A549 treated with CpdA at 1 μM for 4 hours (cell line): Measurements from ENCODE around the gene HTR6. TPM values are rescaled to one million over a fixed set of nuclear protein-coding genes. Genes with fewer than 3 reads are reported as not detected.

Experiments
- total RNA-seq: library from RNA; stranded (reverse); fragments of 200-300 nt; extraction: Qiagen RNA extraction; gene quantifications from 5 replicates; pipeline ENCODE4 v1.2.3, GENCODE V29; 2022; ENCODE audit warnings: low read depth

HTR6 gene
- 0.10 to 0.15 TPM (median 0.14 TPM) in 3 of 5 replicates, not detected in the others for total RNA-seq

DNA sequence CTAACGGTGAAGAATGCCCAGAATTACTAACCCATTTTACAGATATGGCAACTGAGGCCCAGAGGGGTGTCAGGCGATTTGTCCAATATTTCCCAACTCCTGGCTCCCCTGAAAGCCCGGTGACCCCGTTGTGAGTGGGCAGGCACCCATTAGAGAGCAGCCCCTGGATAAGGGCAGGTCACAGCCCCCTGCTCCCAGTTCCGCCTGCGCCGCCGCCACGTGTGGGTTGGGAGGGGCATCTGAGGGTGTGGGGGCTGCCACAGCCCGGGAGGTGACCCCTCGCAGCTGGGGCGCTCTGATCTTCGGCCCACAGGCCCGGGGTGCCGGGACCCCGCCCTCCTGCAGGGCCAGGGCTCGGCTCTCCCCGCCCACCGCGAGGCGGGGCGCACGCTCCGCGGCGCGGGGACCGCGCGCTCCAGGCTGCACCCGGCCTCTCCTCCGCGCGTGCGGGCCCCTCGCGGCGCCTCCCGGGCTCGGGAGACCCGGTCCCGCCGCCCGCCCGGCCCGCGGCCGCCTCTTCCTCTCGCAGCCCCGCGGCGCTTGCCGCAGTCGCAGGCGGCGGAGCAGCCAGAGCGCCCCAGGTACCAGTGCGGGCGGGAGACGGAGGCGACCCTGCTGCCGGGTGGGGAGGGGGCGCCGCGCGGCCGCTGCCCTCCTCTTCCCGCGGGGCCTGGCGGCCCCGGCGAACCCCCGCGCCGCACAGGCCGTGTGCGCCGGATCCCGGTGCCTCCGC lies at the start of gene HTR6:
Gene HTR6 (plus strand): TSS at position 423 of the 733 bp plus-strand sequence. CDS start 879 bp downstream, outside the sequence.

DNA sequence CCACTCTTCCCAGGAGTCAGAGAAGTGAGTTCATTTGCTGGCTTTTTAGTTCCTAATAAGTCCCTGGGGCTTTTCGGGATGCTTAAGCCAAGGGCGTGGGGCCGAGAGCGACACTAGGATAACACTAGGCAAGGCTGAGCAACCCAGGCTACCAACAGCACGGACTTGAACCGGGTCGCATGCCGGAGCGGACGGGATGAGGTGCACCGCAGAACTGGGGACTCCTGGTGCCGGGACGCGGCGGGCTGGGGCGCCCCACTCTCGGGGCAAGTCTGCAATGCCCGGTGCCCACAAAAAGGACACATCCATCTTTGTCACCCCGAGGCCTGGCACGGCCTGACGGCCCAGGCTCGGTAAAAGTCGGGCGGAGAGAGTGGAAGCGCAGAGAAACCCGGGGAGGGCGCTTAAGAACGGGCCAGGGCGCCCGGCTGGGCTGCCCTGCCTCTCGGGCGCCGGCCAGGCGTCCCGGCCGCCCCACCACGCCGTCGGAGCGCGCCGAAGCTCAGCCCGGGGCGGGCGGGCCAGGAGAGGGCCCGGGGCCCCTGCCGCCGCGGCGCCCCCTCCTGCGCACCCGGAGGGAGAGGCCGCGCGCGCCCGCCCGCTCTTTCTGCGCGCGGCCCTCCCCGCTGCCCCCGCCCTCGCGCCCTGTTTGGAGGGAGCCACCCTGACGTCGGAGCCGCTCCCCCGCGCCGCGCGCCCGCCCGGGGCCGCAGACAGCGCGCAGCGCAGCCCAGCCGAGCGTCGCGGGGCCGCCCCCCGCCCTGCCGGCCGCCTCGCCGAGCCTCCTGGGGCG lies 20.9 kb upstream of the HTR6 start, which contains the start of gene NBL1:
Gene NBL1 (plus strand): TSS at position 710 of the 793 bp plus-strand sequence. CDS start 10,720 bp downstream, outside the sequence.

Other genes starting within 250 kb of the HTR6 start
- 227 to 236 TPM (median 230 TPM) in 5 replicates for gene CAPZB, start 179.3 kb upstream of the HTR6 start, total RNA-seq
- gene NBL1, start 20.6 kb upstream of the HTR6 start, total RNA-seq = 24.5 to 44.1 TPM (median 35.5 TPM) in 5 replicates
- 5.6 to 7.4 TPM (median 6.5 TPM) in 5 replicates for gene TMCO4, start 135.0 kb downstream of the HTR6 start, total RNA-seq
- gene RNF186, start 150.4 kb downstream of the HTR6 start, total RNA-seq = not detected in 5 replicates
- gene OTUD3, start 217.5 kb downstream of the HTR6 start, total RNA-seq = 2.8 to 4.3 TPM (median 3.0 TPM) in 5 replicates